ENCODE data around the gene DHCR24. TPM values are rescaled to one million over a fixed set of nuclear protein-coding genes. Genes with fewer than 3 reads are reported as not detected.

DHCR24 gene
- total RNA-seq, 1 experiment from 2014 or later = 337 TPM

GRCh38 chr1:54929700-54930099, 42.7 kb upstream of the DHCR24 start:
- H3K4me3 Mint-ChIP-seq = no peak overlapping the region
- TF ChIP-seq TCF7 (CRISPR knock-in tag; IDR thresholded peaks at IDR 0.05; ENCODE audit: low read depth) (no peak), USF1 (CRISPR knock-in tag; IDR thresholded peaks at IDR 0.05) (no peak), ZNF396 (CRISPR knock-in tag; IDR thresholded peaks at IDR 0.05; ENCODE audit: borderline replicate concordance) (no peak), E2F1 (CRISPR knock-in tag; IDR thresholded peaks at IDR 0.05) (no peak), SMAD4 (CRISPR knock-in tag; IDR thresholded peaks at IDR 0.05) (no peak), RORB (CRISPR knock-in tag; IDR thresholded peaks at IDR 0.05) (no peak)
- peaks cover 34% of the 10 kb centered on the region for H3K9me3 Mint-ChIP-seq
- no peaks in the 10 kb centered on the region for H3K4me1 Mint-ChIP-seq
- DNase-seq (ENCODE audit: low spot score) = no peak
- CTCF ChIA-PET = interaction anchor here (0.7 kb wide), 1 partner anchor 21 kb away, joined by 3 read pairs; no protein-coding TSS in a partner anchor
- H3K36me3 Mint-ChIP-seq = peaks cover 26% of the 10 kb centered on the region
- peaks cover 10% of the 10 kb centered on the region for H3K27me3 Mint-ChIP-seq (ENCODE audit: low read depth)
- POLR2A ChIA-PET = no interaction called here
- no peak for ATAC-seq
- H3K27ac Mint-ChIP-seq = no peak overlapping the region

GRCh38 chr1:54928327-54928726, 41.3 kb upstream of the DHCR24 start:
- no peak for TF ChIP-seq NFYB (CRISPR knock-in tag; conservative IDR thresholded peaks at IDR 0.05; ENCODE audit: low read depth)
- TF ChIP-seq, protein P1, sequence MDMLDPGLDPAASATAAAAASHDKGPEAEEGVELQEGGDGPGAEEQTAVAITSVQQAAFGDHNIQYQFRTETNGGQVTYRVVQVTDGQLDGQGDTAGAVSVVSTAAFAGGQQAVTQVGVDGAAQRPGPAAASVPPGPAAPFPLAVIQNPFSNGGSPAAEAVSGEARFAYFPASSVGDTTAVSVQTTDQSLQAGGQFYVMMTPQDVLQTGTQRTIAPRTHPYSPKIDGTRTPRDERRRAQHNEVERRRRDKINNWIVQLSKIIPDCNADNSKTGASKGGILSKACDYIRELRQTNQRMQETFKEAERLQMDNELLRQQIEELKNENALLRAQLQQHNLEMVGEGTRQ (CRISPR knock-in tag; IDR thresholded peaks at IDR 0.05) = no peak
- TF ChIP-seq ELF4 (CRISPR knock-in tag; IDR thresholded peaks at IDR 0.05; ENCODE audit: low read depth) = no peak
- TF ChIP-seq STAT6 (CRISPR knock-in tag; conservative IDR thresholded peaks at IDR 0.05; ENCODE audit: low read depth) = no peak
- no peak for TF ChIP-seq NFE2L1 (CRISPR knock-in tag; IDR thresholded peaks at IDR 0.05)
- TF ChIP-seq JAZF1 (CRISPR knock-in tag; IDR thresholded peaks at IDR 0.05) = no peak
- TF ChIP-seq ATF2 (CRISPR knock-in tag; IDR thresholded peaks at IDR 0.05; ENCODE audit: borderline replicate concordance, low read depth) = no peak
- TF ChIP-seq GTF2I (CRISPR knock-in tag; conservative IDR thresholded peaks at IDR 0.05) = no peak
- no peak for TF ChIP-seq TP53 (CRISPR knock-in tag; IDR thresholded peaks at IDR 0.05)
- TF ChIP-seq ZNF423 (CRISPR knock-in tag; IDR thresholded peaks at IDR 0.05) = no peak
- TF ChIP-seq, protein P2, sequence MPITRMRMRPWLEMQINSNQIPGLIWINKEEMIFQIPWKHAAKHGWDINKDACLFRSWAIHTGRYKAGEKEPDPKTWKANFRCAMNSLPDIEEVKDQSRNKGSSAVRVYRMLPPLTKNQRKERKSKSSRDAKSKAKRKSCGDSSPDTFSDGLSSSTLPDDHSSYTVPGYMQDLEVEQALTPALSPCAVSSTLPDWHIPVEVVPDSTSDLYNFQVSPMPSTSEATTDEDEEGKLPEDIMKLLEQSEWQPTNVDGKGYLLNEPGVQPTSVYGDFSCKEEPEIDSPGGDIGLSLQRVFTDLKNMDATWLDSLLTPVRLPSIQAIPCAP (CRISPR knock-in tag; IDR thresholded peaks at IDR 0.05) = no peak
- ChIA-PET CTCF (interaction anchor here (1.5 to 3.6 kb wide), 2 partner anchors 17 to 94 kb away, joined by 4 to 14 read pairs; no protein-coding TSS in a partner anchor), POLR2A (no interaction called here)
- Mint-ChIP-seq H3K4me1 (no peaks in the 10 kb centered on the region), H3K36me3 (peaks cover 25% of the 10 kb centered on the region), H3K27me3 (ENCODE audit: low read depth) (peaks cover 14% of the 10 kb centered on the region), H3K27ac (no peak overlapping the region), H3K9me3 (peaks cover 34% of the 10 kb centered on the region), H3K4me3 (no peak overlapping the region)
- no peak for DNase-seq (ENCODE audit: low spot score)
- ATAC-seq = no peak
